IPS-18c (cell line): ENCODE data around the gene FFAR3.

Experiments
- H3K4me3 ChIP-seq: 2 replicates; pipeline ENCODE4 v1.7.0; 2013; ENCODE audit warnings: low read depth, mild to moderate bottlenecking, low read length, moderate library complexity; ENCODE audit not compliant: insufficient read depth
- H3K9me3 ChIP-seq: one replicate; pipeline ENCODE4 v1.6.1; 2013; ENCODE audit warnings: mild to moderate bottlenecking, low read length, moderate library complexity; ENCODE audit not compliant: control insufficient read depth, insufficient read depth

Gene FFAR3

DNA sequence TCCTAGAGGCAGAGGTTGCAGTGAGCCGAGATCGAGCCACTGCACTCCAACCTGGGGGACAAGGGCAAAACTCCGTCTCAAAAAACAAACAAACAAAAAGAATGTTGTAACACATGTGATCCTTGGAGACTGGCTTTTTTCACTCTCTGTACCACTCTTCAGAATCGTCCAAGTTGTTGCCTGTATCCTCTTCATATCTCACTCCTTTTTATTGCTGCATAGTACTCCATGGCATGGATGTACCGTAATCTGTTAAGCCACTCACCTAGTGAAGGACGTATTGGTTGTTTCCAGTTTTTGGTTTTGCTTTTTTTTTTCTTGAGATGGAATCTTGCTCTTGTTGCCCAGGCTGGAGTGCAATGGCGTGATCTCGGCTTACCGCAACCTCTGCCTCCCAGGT is 36.2 kb upstream of the FFAR3 start:
- Histone ChIP-seq H3K9me3 (peaks cover 2% of the 10 kb centered on the region), H3K4me3 (no peak overlapping the region)

DNA sequence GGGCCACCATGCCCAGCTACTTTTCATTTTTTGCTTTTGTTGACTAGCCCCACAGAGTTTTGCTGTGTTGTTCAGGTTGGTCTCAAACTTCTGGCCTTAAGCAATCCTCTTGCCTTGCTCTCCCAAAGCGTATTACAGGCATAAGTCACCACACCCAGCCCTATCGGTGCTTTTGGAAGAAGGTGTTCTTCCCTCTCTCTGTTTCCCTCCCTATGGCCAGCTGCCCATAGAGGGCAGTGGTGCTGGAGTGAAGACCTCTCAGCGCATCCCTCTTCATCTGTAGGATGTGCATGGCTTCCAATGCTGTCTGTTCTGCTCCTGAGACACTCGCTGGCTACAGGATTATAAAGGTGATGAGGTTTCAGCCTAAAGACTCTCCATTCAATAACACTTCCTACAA is 30.6 kb upstream of the FFAR3 start:
- H3K4me3 ChIP-seq = no peak overlapping the region
- H3K9me3 ChIP-seq = no peaks in the 10 kb centered on the region

DNA sequence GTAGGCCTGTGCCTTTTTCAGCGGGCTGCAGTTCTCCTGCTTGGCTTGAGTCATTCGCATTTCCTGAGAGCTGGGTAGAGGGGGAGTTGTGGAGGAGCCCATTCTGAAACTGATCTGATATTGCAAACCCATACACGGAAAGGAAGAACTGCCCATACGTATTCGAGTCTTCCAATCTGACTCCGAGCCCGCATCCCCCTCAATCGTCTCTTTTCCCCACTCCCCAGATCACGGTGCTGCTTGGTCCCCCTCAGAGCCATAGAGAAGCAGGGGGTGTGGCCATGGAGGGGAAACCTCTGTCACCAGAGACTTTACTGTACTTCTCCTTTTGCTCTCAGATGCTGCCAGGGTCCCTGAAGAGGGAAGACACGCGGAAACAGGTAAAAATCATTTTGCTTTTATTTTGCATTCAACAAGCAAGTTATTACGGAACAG is 29.4 kb upstream of the FFAR3 start, which contains the start of gene CD22:
Gene CD22 (plus strand): TSS at position 337 of the 435 bp plus-strand sequence. CDS start 2,854 bp downstream, outside the sequence.
- no peak within 1 kb of the TSS for H3K4me3 ChIP-seq

DNA sequence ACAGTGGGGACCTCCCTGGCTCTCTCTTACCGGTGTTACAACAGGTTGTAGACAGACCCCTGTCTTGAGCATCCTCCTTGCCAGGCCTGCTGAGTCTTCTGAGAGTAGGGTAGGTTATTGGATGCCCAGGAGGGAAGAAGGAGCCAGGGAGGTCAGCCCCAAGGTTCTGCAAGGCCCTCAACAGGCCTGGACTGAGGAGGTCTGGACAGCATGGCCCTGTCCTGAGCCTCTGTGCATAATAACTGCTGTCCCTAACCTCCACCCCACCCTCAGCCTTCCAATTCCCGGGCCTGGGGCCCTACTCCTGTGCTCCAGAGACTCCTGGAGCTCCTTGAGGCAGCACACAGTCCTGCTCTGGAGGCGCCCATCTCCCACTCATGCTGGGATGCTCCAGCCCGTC is 28.9 kb upstream of the FFAR3 start:
- Histone ChIP-seq H3K9me3 (no peaks in the 10 kb centered on the region), H3K4me3 (no peak overlapping the region)

More for the DNA sequence above, 29.4 kb upstream of the FFAR3 start, which contains the start of gene CD22:
- no peaks in the 10 kb centered on the region for H3K9me3 ChIP-seq

DNA sequence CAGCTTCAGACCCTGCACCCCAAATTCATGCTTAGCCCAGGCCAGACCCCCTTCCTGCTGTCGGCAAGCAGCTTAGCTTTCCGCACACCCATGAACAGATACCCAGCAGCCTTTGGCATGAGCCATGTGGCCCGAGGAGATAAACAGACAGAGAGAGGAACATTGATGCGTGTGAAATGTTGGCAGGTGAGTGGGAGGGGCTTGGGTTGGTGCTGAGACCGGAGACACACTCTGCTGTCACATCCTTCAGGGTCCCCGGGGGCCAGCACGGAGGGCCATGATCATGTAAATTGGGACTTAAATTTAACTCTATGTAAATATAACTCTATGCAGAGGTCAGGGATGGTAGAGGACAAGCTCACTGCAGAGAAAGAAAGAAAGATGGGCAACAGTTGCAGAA is 27.8 kb upstream of the FFAR3 start:
- no peak overlapping the region for H3K4me3 ChIP-seq

GRCh38 chr19:35331551-35332214 is 26.6 kb upstream of the FFAR3 start:
- Histone ChIP-seq H3K4me3 (no peak overlapping the region), H3K9me3 (no peaks in the 10 kb centered on the region)

More for the DNA sequence above, 27.8 kb upstream of the FFAR3 start:
- no peaks in the 10 kb centered on the region for H3K9me3 ChIP-seq

GRCh38 chr19:35332817-35333216 is 25.4 kb upstream of the FFAR3 start:
- no peak overlapping the region for H3K4me3 ChIP-seq
- no peaks in the 10 kb centered on the region for H3K9me3 ChIP-seq

DNA sequence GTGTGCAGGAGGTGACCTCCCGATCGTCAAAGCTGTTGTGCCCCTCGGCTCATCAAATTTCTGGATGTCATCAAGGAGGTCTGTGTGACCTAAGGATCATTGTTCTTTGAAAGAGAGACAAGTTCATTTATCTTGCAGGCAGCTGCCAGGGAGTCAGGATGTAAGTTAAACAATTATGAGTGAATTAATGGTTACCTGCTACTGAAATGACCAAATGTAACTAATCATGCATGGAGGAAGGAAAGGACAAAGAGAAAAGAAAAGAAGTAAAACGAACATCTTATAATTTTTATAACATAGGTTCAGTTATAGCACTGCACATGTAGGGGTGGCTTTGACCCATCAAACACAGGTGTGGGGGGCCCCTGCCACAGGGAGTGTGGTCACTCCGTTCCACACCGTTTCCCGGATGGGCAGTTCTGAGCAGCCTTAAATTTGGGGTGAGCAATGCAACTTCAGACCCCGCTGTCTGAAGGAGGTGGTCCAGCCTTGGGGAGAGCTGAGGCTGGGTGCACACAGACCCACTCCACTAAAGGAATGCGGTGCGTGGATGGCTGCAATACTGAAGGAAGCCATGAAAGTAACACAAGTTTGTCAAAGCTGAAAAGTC is 24.0 kb upstream of the FFAR3 start:
- Histone ChIP-seq H3K4me3 (no peak overlapping the region), H3K9me3 (no peaks in the 10 kb centered on the region)

- Histone ChIP-seq H3K9me3 (no peaks in the 10 kb centered on the region), H3K4me3 (no peak overlapping the region)
Measured at GRCh38 chr19:35336166-35336955, 21.9 kb upstream of the FFAR3 start.

DNA sequence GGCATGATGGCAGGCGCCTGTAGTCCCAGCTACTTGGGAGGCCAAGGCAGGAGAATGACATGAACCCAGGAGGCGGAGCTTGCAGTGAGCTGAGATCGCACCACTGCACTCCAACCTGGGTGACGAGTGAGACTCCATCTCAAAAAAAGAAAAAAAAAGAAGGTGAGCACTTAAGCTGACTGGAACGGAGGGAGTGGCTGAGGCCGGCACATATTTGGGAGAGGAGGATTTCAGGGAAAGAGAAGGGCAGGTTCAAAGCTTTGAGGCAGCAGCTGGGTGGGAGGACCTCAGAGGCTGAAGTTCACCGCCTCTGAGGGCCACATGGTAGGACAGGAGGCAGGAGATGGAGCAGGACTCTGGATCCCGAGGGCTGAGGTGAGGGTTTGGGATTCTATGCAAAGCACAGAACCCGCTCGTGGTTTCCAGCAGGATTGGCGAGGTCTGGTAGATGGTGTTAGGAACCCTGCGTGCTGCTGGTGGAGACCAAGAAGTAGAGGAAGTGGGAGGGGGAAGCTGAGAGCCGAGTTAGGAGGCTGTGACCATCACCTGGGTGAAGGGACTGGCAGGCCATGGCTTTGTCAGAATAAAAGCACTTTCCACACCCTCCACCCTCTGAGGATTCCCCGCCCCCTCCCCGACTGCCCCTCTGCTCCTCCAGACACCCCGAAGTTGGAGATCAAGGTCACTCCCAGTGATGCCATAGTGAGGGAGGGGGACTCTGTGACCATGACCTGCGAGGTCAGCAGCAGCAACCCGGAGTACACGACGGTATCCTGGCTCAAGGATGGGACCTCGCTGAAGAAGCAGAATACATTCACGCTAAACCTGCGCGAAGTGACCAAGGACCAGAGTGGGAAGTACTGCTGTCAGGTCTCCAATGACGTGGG is 20.9 kb upstream of the FFAR3 start:
- no peak overlapping the region for H3K4me3 ChIP-seq
- H3K9me3 ChIP-seq = no peaks in the 10 kb centered on the region

DNA sequence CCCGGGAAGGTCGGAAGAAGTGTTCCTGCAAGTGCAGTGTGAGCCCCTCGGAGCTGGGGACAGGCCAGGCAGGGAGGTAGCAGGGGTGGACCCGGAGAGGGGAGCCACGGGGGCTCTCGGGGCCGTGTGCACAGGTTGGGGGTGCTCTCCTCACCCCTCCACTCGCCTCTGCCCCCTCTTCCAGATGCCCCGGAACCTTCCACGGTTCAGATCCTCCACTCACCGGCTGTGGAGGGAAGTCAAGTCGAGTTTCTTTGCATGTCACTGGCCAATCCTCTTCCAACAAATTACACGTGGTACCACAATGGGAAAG is 20.3 kb upstream of the FFAR3 start:
- no peak overlapping the region for H3K4me3 ChIP-seq
- no peaks in the 10 kb centered on the region for H3K9me3 ChIP-seq

- Histone ChIP-seq H3K4me3 (no peak overlapping the region), H3K9me3 (no peaks in the 10 kb centered on the region)
Measured at GRCh38 chr19:35340431-35340830, 17.8 kb upstream of the FFAR3 start.

DNA sequence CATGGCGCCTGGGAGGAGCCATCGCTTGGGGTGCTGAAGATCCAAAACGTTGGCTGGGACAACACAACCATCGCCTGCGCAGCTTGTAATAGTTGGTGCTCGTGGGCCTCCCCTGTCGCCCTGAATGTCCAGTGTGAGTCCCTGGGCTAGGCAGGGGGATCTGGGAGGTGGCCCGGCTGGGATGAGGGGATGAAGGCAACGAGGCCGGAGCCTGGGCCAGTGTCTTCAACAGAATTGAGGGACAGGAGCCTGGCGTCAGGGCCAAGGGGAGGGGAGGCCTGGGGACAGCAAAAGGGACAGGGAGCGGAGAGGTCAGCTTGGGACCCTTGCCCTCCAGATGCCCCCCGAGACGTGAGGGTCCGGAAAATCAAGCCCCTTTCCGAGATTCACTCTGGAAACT is 17.3 kb upstream of the FFAR3 start:
- Histone ChIP-seq H3K4me3 (no peak overlapping the region), H3K9me3 (no peaks in the 10 kb centered on the region)

GRCh38 chr19:35341565-35342225 is 16.6 kb upstream of the FFAR3 start:
- Histone ChIP-seq H3K9me3 (peaks cover 2% of the 10 kb centered on the region), H3K4me3 (no peak overlapping the region)

GRCh38 chr19:35342430-35342829 is 15.8 kb upstream of the FFAR3 start:
- Histone ChIP-seq H3K4me3 (no peak overlapping the region), H3K9me3 (peaks cover 2% of the 10 kb centered on the region)

- H3K4me3 ChIP-seq = no peak overlapping the region
- H3K9me3 ChIP-seq = peaks cover 2% of the 10 kb centered on the region
Measured at GRCh38 chr19:35344511-35345031, 13.7 kb upstream of the FFAR3 start.
